Osteocyte (in vitro differentiated cells): ENCODE data around the gene ZFP57. TPM values are rescaled to one million over a fixed set of nuclear protein-coding genes. Genes with fewer than 3 reads are reported as not detected.
A peak's percentile ranks its signal among the peaks of the same experiment; 100 is the strongest.

Experiments used
- DNase-seq: peaks from one replicate; pipeline ENCODE4 v3.0.0; 2021; ENCODE audit warnings: mixed read lengths; ENCODE audit not compliant: unreplicated experiment; ENCODE audit errors: extremely low spot score
- H3K27ac Mint-ChIP-seq: one replicate; pipeline ENCODE4 v1.8.0; 2021; ENCODE audit warnings: mild to moderate bottlenecking, mixed read lengths; ENCODE audit not compliant: unreplicated experiment
- H3K27me3 Mint-ChIP-seq: one replicate; pipeline ENCODE4 v1.8.0; 2021; ENCODE audit warnings: mixed read lengths; ENCODE audit not compliant: unreplicated experiment
- H3K36me3 Mint-ChIP-seq: one replicate; pipeline ENCODE4 v1.8.0; 2021; ENCODE audit warnings: mixed read lengths; ENCODE audit not compliant: unreplicated experiment
- H3K4me1 Mint-ChIP-seq: one replicate; pipeline ENCODE4 v1.8.0; 2021; ENCODE audit warnings: mixed read lengths; ENCODE audit not compliant: unreplicated experiment
- H3K4me3 Mint-ChIP-seq: one replicate; pipeline ENCODE4 v1.8.0; 2021; ENCODE audit warnings: mild to moderate bottlenecking, moderate library complexity, mixed read lengths; ENCODE audit not compliant: unreplicated experiment
- H3K9me3 Mint-ChIP-seq: one replicate; pipeline ENCODE4 v1.8.0; 2021; ENCODE audit warnings: mixed read lengths; ENCODE audit not compliant: unreplicated experiment
- CTCF ChIP-seq: fragments of 200-600 bp; sonication (generic); IDR thresholded peaks from 2 replicates; pipeline ENCODE4 v1.5.0; 2021; ENCODE audit warnings: antibody characterized with exemption, mild to moderate bottlenecking, moderate library complexity
- total RNA-seq: library from RNA; stranded (reverse); gene quantifications from 2 replicates; pipeline ENCODE4 v1.2.1, GENCODE V29; 2021

Gene ZFP57
- total RNA-seq, 1 donor from 2014 or later, result not detected

GRCh38 chr6:29624520-29624961 is 56.4 kb downstream of the ZFP57 start:
- Mint-ChIP-seq H3K36me3 (peaks cover 41% of the 10 kb centered on the region), H3K27me3 (no peaks in the 10 kb centered on the region), H3K4me1 (peaks cover 42% of the 10 kb centered on the region), H3K4me3 (peak overlapping the region; percentile 49), H3K9me3 (no peaks in the 10 kb centered on the region), H3K27ac (peak overlapping the region; percentile 74)
- no peak for TF ChIP-seq CTCF
- DNase-seq, result no peak

Other genes starting within 250 kb of the ZFP57 start
- gene OR10C1, start 241.8 kb downstream of the ZFP57 start, total RNA-seq, result not detected in 2 replicates
- not detected in 2 replicates for gene OR11A1, start 224.1 kb downstream of the ZFP57 start, total RNA-seq
- gene OR2H1, start 224.0 kb downstream of the ZFP57 start, total RNA-seq, result not detected in 2 replicates
- not detected in 2 replicates for gene MAS1L, start 193.2 kb downstream of the ZFP57 start, total RNA-seq
- not detected in 2 replicates for gene UBD, start 121.4 kb downstream of the ZFP57 start, total RNA-seq
- not detected in 2 replicates for gene OR2H2, start 96.0 kb downstream of the ZFP57 start, total RNA-seq
- gene GABBR1, start 48.0 kb downstream of the ZFP57 start, total RNA-seq, result 80.4 and 93.6 TPM in 2 replicates
- not detected in 2 replicates for gene MOG, start 24.1 kb downstream of the ZFP57 start, total RNA-seq
- gene HLA-F, start 42.3 kb upstream of the ZFP57 start, total RNA-seq, result 11.4 and 12.5 TPM in 2 replicates
- gene HLA-G, start 146.7 kb upstream of the ZFP57 start, total RNA-seq, result 0.32 and 0.68 TPM in 2 replicates